Measurements from ENCODE around the gene ABCA3.

DNA sequence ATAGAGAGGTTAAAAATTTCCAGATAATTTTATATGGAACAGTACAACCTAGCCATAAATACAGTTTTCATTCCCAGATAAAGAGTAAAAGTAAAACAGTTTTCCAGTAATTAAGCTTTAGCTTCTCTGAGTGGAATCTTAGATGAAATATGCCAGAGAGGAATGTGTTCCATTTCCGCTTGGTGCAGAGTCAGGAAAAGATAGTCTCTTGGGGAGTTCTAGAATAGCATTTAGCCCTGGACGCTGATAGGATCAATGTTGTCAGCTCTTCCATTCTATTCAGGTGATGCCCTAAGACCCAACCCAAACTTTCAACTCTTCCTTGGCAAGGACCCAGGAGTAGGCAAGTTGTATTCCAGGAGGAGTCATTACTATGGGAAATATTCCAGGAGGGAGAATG lies 30.9 kb upstream of the ABCA3 start:
- TF ChIP-seq TEAD4 (IDR thresholded peaks at IDR 0.05): no peak
- TF ChIP-seq ZBTB7A (IDR thresholded peaks at IDR 0.05; ENCODE audit: low read depth): no peak
- TF ChIP-seq NFIC (IDR thresholded peaks at IDR 0.05): no peak
- TF ChIP-seq RAD21 (IDR thresholded peaks at IDR 0.05; ENCODE audit: low read depth): no peak
- no peak for TF ChIP-seq CREB1 (IDR thresholded peaks at IDR 0.05; ENCODE audit: low read depth)
- TF ChIP-seq FOXM1 (IDR thresholded peaks at IDR 0.05; ENCODE audit: borderline replicate concordance, low read depth): no peak
- TF ChIP-seq MAX (IDR thresholded peaks at IDR 0.05): no peak
- TF ChIP-seq REST (IDR thresholded peaks at IDR 0.05; ENCODE audit: low read depth): no peak
- TF ChIP-seq YY1 (IDR thresholded peaks at IDR 0.05; ENCODE audit: low read depth): no peak
- no peak for TF ChIP-seq EP300 (IDR thresholded peaks at IDR 0.05; ENCODE audit: borderline replicate concordance)
- no peak for TF ChIP-seq TAF1 (IDR thresholded peaks at IDR 0.05; ENCODE audit: low read depth)
- TF ChIP-seq CEBPB (IDR thresholded peaks at IDR 0.05): no peak
- no peak for TF ChIP-seq TCF12 (IDR thresholded peaks at IDR 0.05; ENCODE audit: low read depth)
- no peak for TF ChIP-seq EGR1 (IDR thresholded peaks at IDR 0.05)

Data from Ishikawa (cell line).